BLaER1 treated with 17β-estradiol and CSF1 and Interleukin-3, amounts not matched to agents 10 nM and 100 nM (cell line): ENCODE data around the gene MYO15A.
A peak's percentile ranks its signal among the peaks of the same experiment; 100 is the strongest.

Source experiments
- H3K27ac ChIP-seq, 11 experiments: shearing (Covaris generic); formaldehyde crosslinking; 2 replicates each; pipeline ENCODE4 v1.8.1; 2022
- H3K27me3 ChIP-seq, 11 experiments: shearing (Covaris generic); formaldehyde crosslinking; 2 replicates each; pipeline ENCODE4 v1.8.1; 2022
- H3K36me3 ChIP-seq, 11 experiments: shearing (Covaris generic); formaldehyde crosslinking; 2 replicates each; pipeline ENCODE4 v1.8.1; 2022
- H3K4me1 ChIP-seq, 10 experiments: shearing (Covaris generic); formaldehyde crosslinking; 2 replicates each; pipeline ENCODE4 v1.8.1; 2022
- H3K4me2 ChIP-seq, 11 experiments: shearing (Covaris generic); formaldehyde crosslinking; 2 replicates each; pipeline ENCODE4 v1.8.1; 2022
- H3K4me3 ChIP-seq, 10 experiments: shearing (Covaris generic); formaldehyde crosslinking; 2 replicates each; pipeline ENCODE4 v1.8.1; 2022
- H3K9ac ChIP-seq, 11 experiments: shearing (Covaris generic); formaldehyde crosslinking; 2 replicates each; pipeline ENCODE4 v1.8.1; 2022
- H3K9me3 ChIP-seq, 11 experiments: shearing (Covaris generic); formaldehyde crosslinking; replicated peaks in 1 of 11; 2 replicates each; pipeline ENCODE4 v1.8.1; 2022
- H4K20me1 ChIP-seq, 11 experiments: shearing (Covaris generic); formaldehyde crosslinking; 2 replicates each; pipeline ENCODE4 v1.8.1; 2022
- Cebpa-rat ChIP-seq, 11 experiments: shearing (Covaris generic); IDR thresholded peaks; 2 replicates each; pipeline ENCODE4 v1.8.1; 2022

The MYO15A gene

DNA sequence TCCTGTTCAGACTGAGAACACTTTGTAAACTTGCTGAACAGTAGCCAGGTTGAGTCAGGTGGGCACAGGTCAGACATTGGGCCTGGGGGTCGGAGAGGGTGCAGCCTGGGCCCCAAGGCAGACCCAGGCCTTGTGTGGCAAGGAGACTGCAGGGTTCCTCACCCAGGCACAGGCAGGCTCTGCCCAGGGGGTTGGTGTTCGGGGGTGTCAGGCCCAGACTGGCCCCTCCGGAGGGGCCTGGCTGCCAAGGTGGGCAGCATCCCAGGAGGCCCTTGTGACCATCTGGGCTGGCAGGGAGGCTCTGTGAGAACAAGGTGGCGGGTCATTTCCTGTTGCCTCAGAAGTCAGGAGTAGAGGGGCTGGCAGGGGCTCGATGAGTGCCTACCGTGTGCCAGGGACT, 585 bp upstream of the MYO15A start:
- Histone ChIP-seq H3K4me2 (peak overlapping the region in 6 of 11 experiments; percentile 37 to 81 (median 70); a peak in 10 of 22 replicates), H3K36me3 (peaks cover 0 to 47% (median 38%) of the 10 kb centered on the region in 11 experiments; a peak in 19 of 22 replicates), H4K20me1 (peaks cover 0 to 55% (median 15%) of the 10 kb centered on the region in 11 experiments; a peak in 17 of 22 replicates), H3K4me3 (no peak overlapping the region; a peak in 1 of 20 replicates), H3K27ac (peak overlapping the region in 4 of 11 experiments; percentile 20 to 57 (median 45); a peak in 7 of 22 replicates), H3K9ac (peak overlapping the region in 5 of 11 experiments; percentile 25 to 63 (median 48); a peak in 6 of 22 replicates), H3K4me1 (peaks cover 3 to 54% (median 40%) of the 10 kb centered on the region in 10 experiments), H3K9me3 (no peaks in the 10 kb centered on the region), H3K27me3 (no peaks in the 10 kb centered on the region)
- no peak for TF ChIP-seq Cebpa-rat (IDR thresholded peaks at IDR 0.05)

DNA sequence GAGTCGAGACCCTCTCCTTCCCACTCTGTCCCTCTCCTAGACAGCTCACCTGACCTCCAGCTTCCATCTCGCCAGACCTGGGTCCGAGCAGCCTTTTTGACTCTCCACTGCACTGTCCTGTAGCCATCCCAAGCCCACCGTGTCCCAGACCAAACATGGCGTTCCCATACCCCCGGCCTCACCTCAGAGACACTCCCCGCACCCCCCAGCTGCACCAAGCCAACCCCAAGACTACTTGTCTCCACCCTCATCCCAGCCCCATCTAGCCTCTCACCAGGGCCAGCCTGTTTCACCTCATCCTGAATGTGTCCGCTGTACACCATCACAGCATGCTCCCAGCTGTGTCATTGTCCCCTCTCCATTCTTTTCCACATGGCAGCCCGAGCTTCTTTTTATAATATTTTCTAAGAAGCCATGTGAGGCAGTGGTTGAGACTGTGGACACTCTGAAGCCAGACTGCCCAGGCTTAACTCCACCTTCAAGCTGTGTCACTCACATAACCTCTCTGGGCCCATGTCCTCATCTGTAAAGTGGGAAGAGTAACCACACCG, 1.5 kb downstream of the MYO15A start:
- H3K4me3 ChIP-seq: no peak overlapping the region
- H3K4me2 ChIP-seq: no peak overlapping the region
- peaks cover 0 to 53% (median 44%) of the 10 kb centered on the region in 10 experiments; a peak in 16 of 20 replicates for H3K4me1 ChIP-seq
- H3K27me3 ChIP-seq: no peaks in the 10 kb centered on the region
- peaks cover 0 to 28% (median 25%) of the 10 kb centered on the region in 11 experiments; a peak in 18 of 22 replicates for H3K36me3 ChIP-seq
- no peak overlapping the region for H3K27ac ChIP-seq
- no peak for TF ChIP-seq Cebpa-rat (IDR thresholded peaks at IDR 0.05)
- H3K9ac ChIP-seq: no peak overlapping the region
- peaks cover 0 to 35% (median 6%) of the 10 kb centered on the region in 11 experiments; a peak in 7 of 22 replicates for H4K20me1 ChIP-seq
- H3K9me3 ChIP-seq: no peaks in the 10 kb centered on the region

DNA sequence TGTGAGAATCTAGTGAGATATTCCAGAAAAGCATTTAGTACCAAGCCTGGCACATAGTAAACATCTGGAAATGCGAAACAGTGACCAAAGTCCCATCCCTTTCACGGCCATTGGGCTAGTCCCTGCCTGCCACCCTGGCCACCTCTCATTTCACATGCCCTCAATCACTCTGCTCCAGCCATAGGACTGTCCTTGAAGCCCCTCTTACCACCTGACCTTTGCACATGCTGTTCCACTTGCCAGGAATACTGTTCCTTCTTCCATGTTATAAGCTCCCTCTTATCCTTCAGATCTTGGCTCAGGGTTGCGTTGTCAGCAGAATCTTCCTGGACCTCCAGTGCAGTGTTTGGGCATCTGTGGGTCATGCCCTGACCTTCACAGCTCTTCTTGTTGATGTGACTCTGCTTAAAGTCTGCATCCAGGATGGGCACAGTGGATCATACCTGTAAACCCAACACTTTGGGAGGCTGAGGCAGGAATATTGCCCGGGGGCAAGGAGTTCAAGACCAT, 2.1 kb downstream of the MYO15A start:
- Histone ChIP-seq H3K4me2 (no peak overlapping the region), H3K4me3 (no peak overlapping the region)
- TF ChIP-seq Cebpa-rat (IDR thresholded peaks at IDR 0.05): no peak

GRCh38 chr17:18111330-18111971, 2.9 kb downstream of the MYO15A start:
- H3K9me3 ChIP-seq: no peaks in the 10 kb centered on the region
- no peak overlapping the region for H3K4me3 ChIP-seq
- no peak overlapping the region for H3K9ac ChIP-seq
- H3K4me1 ChIP-seq: peaks cover 0 to 40% (median 36%) of the 10 kb centered on the region in 10 experiments; a peak in 16 of 20 replicates
- peaks cover 0 to 15% (median 10%) of the 10 kb centered on the region in 11 experiments; a peak in 15 of 22 replicates for H3K36me3 ChIP-seq
- no peak for TF ChIP-seq Cebpa-rat (IDR thresholded peaks at IDR 0.05)
- no peaks in the 10 kb centered on the region for H3K27me3 ChIP-seq
- peaks cover 0 to 22% (median 0%) of the 10 kb centered on the region in 11 experiments; a peak in 3 of 22 replicates for H4K20me1 ChIP-seq
- no peak overlapping the region for H3K27ac ChIP-seq
- no peak overlapping the region for H3K4me2 ChIP-seq

More for the DNA sequence above, 2.1 kb downstream of the MYO15A start:
- H3K27me3 ChIP-seq: no peaks in the 10 kb centered on the region
- H4K20me1 ChIP-seq: peaks cover 0 to 28% (median 3%) of the 10 kb centered on the region in 11 experiments; a peak in 6 of 22 replicates
- peaks cover 0 to 48% (median 42%) of the 10 kb centered on the region in 10 experiments; a peak in 16 of 20 replicates for H3K4me1 ChIP-seq
- no peak overlapping the region for H3K27ac ChIP-seq
- H3K9ac ChIP-seq: no peak overlapping the region
- H3K9me3 ChIP-seq: no peaks in the 10 kb centered on the region
- peaks cover 0 to 23% (median 18%) of the 10 kb centered on the region in 11 experiments; a peak in 17 of 22 replicates for H3K36me3 ChIP-seq

DNA sequence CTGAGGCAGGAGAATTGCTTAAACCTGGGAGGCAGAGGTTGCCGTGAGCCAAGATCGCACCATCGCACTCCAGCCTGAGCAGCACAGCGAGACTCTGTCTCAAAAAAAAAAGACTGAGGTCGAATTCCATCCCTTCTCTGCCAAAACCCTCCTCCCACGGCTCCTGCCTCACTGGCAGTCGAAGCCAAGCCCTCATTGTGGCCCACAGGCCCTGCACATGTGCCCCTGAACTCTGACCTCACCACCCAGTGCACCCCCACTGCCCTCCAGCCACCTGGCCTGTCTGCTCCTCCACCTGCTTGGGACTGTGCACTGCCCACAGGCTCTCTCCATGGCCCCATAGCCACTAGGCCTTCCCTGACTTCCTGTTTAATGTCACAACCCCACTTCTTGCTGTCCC, 7.0 kb downstream of the MYO15A start:
- H3K9me3 ChIP-seq: peaks cover 21 to 25% (median 23%) of the 10 kb centered on the region in 11 experiments
- no peak overlapping the region for H3K27ac ChIP-seq
- no peaks in the 10 kb centered on the region; a peak in 1 of 22 replicates for H3K36me3 ChIP-seq
- no peaks in the 10 kb centered on the region for H3K27me3 ChIP-seq
- H3K4me2 ChIP-seq: no peak overlapping the region
- H4K20me1 ChIP-seq: no peaks in the 10 kb centered on the region; a peak in 1 of 22 replicates
- TF ChIP-seq Cebpa-rat (IDR thresholded peaks at IDR 0.05): no peak
- H3K4me1 ChIP-seq: peaks cover 0 to 20% (median 16%) of the 10 kb centered on the region in 10 experiments; a peak in 16 of 20 replicates
- no peak overlapping the region for H3K9ac ChIP-seq
- H3K4me3 ChIP-seq: no peak overlapping the region

- no peak overlapping the region for H3K4me3 ChIP-seq
- peaks cover 27 to 31% (median 29%) of the 10 kb centered on the region in 11 experiments for H3K9me3 ChIP-seq
- no peaks in the 10 kb centered on the region; a peak in 1 of 22 replicates for H3K36me3 ChIP-seq
- H4K20me1 ChIP-seq: no peaks in the 10 kb centered on the region; a peak in 1 of 22 replicates
- no peak for TF ChIP-seq Cebpa-rat (IDR thresholded peaks at IDR 0.05)
- H3K4me1 ChIP-seq: peaks cover 0 to 20% (median 16%) of the 10 kb centered on the region in 10 experiments; a peak in 16 of 20 replicates
- H3K27me3 ChIP-seq: no peaks in the 10 kb centered on the region
- H3K9ac ChIP-seq: no peak overlapping the region
- no peak overlapping the region for H3K27ac ChIP-seq
- no peak overlapping the region for H3K4me2 ChIP-seq
Observed at GRCh38 chr17:18116078-18116477, 7.5 kb downstream of the MYO15A start.

DNA sequence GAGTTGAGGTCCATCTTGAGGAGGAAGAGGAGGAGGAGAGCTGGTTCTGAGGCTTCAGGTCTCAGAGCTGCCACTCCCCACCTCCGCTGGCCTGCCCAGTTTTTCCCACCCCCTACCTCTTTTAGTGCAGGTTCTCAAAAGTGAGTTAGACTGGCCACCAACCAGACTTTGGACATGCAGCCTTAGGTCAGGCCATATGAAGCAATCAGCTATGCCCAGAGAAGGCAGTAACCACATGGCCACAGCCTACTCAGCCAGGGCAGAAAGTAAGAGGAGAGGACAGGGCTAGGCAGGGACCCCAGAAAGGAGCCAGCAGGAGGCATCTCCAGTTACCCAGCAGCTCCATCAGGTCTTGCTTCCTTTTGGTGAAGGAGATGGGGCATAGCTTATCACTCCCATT, 9.0 kb downstream of the MYO15A start:
- Histone ChIP-seq H3K9me3 (peaks cover 29 to 37% (median 32%) of the 10 kb centered on the region in 11 experiments), H4K20me1 (no peaks in the 10 kb centered on the region), H3K9ac (no peak overlapping the region), H3K36me3 (no peaks in the 10 kb centered on the region; a peak in 1 of 22 replicates), H3K27me3 (no peaks in the 10 kb centered on the region), H3K4me1 (peaks cover 0 to 20% (median 16%) of the 10 kb centered on the region in 10 experiments; a peak in 16 of 20 replicates), H3K27ac (no peak overlapping the region), H3K4me2 (no peak overlapping the region), H3K4me3 (no peak overlapping the region)
- no peak for TF ChIP-seq Cebpa-rat (IDR thresholded peaks at IDR 0.05)

DNA sequence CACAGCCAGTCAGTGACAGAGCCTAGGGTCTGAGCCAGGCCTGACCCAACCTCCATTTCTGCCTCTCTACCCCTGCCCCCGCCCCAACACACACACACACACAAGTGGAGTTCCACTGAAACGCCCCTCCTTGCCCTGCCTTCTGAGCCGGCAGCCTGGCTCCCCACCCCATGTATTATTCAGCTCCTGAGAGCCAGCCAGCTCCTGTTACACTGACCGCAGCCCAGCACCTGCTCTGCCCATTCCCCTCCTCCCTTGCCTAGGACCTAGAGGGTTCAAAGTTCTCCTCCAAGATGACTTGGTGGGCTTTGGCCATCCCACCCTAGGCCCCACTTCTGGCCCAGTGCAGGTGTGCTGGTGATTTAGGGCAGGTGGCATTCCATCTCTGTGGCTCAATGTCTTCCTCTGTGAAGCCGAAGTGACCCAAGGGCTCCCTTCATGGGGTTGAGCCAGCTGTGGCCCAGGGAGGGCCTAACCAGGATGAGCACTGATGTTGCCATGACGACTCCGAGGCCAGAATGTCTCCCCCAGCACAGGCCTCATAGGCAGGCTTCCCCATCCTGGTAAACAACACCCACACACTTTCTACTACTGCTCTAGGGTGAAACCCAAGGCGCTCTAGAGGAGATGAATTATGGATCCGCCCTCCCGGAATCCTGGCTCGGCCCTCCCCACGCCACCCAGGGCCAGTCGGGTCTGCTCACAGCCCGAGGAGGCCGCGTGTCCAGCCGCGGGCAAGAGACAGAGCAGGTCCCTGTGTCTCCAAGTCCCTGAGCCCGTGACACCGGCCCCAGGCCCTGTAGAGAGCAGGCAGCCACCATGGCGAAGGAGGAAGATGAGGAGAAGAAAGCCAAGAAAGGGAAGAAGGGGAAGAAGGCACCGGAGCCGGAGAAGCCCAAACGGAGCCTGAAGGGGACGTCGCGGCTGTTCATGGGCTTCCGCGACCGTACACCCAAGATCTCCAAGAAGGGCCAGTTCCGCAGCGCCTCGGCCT, 9.7 kb downstream of the MYO15A start:
- no peak for TF ChIP-seq Cebpa-rat (IDR thresholded peaks at IDR 0.05)
- Histone ChIP-seq H3K27me3 (no peaks in the 10 kb centered on the region), H3K9me3 (peaks cover 29 to 37% (median 32%) of the 10 kb centered on the region in 11 experiments), H4K20me1 (no peaks in the 10 kb centered on the region), H3K4me1 (peaks cover 0 to 16% (median 13%) of the 10 kb centered on the region in 10 experiments; a peak in 16 of 20 replicates), H3K4me2 (no peak overlapping the region), H3K9ac (no peak overlapping the region), H3K27ac (no peak overlapping the region), H3K36me3 (no peaks in the 10 kb centered on the region; a peak in 1 of 22 replicates), H3K4me3 (no peak overlapping the region)
